DMS53 treated with DMSO at 0.1 percent for 48 hours (cell line): ENCODE results near the gene SYNE2.
A peak's percentile ranks its signal among the peaks of the same experiment; 100 is the strongest.

ENCODE experiments used
- DNase-seq: peaks from one replicate; lab custom pipeline; 2025; ENCODE audit not compliant: unreplicated experiment; lab: John Stamatoyannopoulos, UW

Gene SYNE2

DNA sequence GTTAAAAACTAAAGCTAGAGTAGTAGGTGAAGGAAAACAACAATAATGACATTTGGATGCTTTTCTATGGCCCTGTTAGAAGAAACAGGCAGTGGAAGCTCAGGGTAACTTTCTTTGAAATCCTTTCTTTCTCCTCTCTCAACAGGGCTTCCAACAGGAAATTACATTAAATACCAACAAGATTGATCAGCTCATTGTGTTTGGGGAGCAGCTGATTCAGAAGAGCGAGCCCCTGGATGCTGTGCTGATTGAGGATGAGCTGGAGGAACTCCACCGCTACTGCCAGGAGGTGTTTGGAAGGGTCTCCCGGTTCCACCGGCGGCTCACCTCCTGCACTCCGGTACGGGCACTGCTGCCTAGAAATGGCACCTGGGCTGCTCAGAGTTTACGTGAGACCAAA, 359.9 kb downstream of the SYNE2 start:
- no peak for DNase-seq

DNA sequence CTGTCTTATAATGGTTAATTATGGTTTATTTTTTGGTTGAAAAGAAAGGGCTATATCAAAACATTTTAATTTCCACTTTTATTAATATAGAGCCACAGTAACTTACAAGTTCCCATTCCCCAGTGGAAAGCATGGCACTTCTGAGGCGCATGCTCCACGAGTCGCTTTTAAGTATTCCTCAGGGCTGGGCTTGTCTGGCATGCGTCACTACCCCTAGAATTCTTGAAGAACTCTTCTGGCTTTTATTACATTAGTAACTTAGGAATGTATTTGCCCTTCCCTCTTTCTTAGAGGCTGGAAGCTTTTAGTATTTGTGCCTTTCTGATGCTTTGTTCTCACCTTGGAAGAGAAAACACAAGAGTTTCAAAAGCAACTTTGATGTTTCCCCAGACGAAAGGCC, 360.3 kb downstream of the SYNE2 start:
- DNase-seq: no peak

DNA sequence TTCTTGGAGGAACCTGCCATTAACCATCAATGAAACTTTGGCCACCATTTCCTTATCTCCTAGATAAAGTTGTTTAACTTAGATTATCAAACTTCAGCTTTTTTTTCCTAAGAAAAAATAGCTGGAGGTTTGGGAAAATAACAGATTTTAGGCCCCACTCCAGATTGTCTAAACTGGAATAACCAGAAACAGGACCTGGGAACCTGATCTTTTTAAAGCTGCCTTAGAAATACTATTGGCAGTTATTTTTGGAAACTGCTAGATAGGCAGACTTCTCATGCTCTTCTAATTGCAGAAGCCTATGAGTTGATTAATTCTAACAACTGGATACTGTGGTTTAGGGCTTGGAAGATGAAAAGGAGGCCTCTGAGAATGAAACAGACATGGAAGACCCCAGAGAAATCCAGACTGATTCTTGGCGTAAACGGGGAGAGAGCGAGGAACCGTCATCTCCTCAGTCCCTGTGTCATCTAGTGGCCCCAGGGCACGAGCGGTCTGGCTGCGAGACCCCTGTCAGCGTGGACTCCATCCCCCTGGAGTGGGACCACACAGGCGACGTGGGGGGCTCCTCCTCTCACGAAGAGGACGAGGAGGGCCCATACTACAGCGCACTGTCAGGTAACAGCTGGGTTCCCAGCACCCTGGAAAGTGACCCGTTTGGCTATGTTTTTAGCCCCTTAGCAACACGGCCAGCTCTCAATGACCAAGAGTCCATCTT, 361.2 kb downstream of the SYNE2 start:
- no peak for DNase-seq

DNA sequence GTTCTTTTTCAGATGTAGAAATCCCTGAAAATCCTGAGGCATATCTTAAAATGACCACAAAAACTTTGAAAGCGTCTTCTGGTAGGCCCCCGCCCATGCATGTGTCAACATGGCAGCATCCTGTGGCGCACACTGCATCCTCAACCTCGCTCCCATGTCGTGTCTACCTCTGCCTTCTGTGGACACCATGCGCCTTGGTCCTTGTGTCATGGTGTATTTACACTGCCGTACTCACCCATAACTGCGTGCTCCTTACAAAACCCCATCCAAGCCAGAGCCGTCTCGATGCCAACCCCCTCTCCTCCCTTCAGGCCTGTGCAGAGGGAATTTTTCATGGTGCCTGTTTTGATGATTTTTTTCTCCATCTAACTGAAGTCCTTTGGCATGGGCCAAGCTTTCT, 362.5 kb downstream of the SYNE2 start:
- DNase-seq: no peak

DNA sequence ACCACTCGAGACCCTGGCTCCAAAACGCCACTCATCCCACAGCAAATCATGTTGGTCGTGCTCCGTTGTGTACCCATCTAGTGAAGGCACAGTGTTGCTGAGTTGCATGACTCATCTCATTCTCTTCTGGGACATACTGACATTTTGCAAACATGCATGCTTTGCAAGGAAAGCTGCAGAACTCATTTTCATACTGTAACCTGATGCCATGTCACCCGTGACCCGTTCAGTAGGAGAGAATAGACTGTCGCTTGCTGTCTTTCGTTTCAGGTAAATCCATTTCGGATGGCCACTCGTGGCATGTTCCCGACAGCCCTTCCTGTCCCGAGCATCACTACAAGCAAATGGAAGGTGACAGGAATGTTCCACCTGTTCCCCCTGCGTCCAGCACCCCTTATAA, 363.2 kb downstream of the SYNE2 start:
- DNase-seq: no peak

GRCh38 chr14:64217308-64217707, 364.5 kb downstream of the SYNE2 start:
- DNase-seq: no peak

DNA sequence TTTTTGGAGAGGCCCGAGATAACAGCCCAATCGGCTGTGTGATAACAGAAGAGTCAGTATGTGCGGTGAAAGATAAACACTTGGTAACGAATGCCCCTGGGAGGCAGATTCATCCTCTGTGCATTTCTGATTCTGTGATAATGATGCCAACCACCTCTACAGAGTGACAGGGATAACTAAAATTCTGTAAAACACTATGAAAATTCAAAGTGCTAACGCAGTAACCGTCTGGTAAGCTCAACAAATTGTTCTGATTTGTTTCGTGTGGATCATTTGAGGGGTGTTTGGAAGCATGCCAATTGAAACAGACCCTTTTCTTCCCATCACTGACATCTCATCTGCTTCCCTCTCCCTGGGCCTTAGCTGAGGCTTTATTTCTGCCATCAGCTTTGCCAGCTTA, 365.0 kb downstream of the SYNE2 start:
- no peak for DNase-seq

DNA sequence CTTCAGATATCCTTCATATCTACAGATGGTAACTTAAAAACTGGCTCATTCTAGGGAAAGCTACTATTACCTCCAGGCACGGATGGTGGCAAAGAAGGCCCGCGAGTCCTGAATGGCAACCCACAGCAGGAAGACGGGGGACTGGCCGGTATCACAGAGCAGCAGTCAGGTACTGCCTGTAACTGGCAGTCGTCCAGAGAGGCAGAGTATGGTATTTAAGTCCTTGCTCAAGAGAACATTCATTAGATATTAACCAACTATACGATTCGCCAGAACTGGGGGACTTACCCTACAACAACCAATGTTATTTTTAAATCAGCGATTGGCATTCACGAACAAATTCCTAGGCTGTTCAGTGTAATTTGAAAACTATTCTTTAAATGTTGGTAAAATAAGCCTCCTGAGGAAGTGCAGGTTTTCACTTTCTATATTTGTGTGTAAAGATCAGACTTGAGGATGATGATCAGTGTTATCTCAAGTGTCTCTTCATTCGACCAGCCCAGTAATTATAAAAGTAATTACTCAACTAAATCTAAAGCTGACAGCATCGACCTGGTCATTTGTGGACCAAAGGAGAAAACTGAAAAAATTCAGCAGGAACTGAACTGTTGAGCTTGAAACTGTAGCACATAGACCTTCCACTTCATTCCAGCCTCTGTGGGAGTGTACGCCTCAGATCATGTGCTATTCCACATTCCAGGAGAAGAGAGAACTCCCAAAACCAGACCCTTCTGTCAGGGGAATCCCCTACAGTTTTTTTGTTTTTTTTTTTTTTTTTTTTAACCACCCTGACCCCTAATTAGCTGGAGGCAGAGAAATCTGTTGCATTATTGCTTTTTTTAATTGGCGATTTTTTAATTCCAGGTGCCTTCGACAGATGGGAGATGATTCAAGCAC, 365.8 kb downstream of the SYNE2 start:
- no peak for DNase-seq

- no peak for DNase-seq
Observed at GRCh38 chr14:64220056-64220455, 367.3 kb downstream of the SYNE2 start.

DNA sequence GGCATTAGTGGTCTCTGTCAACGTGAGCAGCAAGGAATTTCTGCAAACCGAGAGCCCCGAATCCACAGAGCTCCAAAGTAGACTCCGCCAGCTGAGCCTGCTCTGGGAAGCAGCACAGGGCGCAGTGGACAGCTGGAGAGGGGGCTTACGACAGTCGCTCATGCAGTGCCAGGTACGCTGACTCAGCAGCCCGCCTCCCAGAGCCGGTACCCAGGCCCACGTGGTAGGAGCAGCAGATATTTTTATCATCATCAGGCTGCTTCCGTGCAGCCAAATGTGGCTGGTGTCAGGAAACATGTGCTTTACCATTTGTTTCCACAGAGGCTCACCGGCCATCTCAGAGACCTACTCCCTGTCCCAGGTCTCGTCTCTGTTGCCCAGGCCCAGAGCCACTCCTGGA, 367.7 kb downstream of the SYNE2 start:
- DNase-seq: no peak

- DNase-seq: no peak
Observed at GRCh38 chr14:64221391-64222003, 368.7 kb downstream of the SYNE2 start.

GRCh38 chr14:64225151-64225757, 372.4 kb downstream of the SYNE2 start:
- DNase-seq: no peak

- DNase-seq: no peak
Observed at GRCh38 chr14:64227856-64228255, 375.1 kb downstream of the SYNE2 start.

DNA sequence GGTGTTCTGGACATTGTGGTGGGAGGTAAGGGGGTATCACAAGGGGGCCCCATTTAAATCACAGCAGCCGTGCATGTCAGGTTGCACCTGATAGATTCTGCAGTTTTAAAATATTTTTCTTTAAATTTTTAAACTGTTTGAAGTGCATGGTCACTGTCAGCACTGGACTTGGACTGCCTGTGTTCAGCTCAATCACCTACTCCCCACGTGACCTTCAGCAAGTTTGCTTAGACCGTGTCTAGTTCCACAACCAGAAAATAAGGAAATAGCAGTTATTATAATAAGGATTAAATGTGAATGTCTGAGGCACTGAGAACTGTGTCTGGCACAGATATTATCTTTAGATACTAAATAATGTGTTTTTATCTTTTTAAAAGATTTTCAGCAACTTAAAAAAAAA, 376.7 kb downstream of the SYNE2 start:
- no peak for DNase-seq

DNA sequence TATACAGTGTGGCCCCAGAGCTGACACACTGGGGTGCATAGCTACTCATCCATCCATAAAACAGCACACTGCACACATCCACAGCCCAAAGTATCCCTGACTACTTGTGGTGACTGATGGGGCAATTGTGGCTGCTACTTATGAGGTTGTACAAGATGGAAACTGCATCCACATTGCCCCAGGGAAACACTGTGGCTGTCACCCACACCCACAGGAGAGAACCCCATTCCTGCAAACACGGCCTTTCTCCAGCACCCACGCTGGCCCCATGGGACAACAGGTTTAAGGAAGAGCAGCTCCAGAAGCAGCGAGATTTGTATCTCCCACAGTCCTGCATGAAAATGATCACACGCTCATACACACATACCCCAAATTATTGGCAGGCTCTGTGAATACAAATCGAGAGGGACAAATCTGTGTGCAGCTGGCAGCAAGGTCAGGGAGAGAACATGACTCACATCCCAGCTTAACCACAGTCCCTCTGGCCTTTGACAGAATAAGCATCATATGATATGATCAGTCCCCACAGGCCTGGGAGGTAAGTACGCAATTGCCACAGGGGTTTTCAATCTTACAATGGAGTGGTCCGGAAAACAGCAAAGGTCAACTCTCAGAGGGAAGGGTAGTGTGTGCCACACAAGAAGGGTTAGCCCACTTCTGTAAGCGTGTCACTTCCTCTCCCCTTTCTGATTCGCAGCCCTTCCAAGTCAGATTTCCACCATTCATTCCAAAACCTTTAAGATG, 379.5 kb downstream of the SYNE2 start:
- no peak for DNase-seq

GRCh38 chr14:64232944-64233343, 380.1 kb downstream of the SYNE2 start:
- no peak for DNase-seq

DNA sequence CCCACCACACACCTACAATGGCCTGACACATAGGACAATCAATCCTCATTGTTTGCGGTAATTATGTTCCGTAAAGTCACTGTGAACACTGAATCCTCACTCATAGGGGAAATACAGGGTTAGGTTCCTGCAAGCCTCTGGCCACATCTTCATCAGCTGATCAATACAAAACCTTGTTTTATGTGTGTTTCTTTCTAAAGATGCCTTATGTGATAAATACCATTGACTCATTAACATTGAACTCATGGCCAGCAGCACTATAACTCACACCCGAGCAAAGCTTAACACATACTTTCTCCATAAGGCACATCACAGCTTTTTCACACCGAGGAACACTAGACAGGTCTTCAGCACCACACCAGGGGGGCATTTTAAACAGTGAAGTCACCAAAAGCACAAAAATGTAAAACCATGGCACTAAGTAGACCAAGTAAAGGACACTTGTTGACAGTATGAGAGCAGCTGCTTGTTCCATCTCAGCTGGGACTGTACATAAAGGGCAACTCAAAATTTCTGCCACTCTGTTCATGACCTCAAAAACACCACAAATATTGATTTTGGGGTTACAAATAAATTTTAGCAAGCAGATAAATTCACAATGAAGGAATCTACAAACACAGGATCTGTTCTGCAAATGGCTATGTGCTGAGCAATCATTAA, 380.9 kb downstream of the SYNE2 start:
- no peak for DNase-seq

- peak; percentile 27 for DNase-seq
Observed at GRCh38 chr14:64234877-64235651, 382.3 kb downstream of the SYNE2 start.
